H9 (cell line): ENCODE data around the gene THSD4. TPM values are rescaled to one million over a fixed set of nuclear protein-coding genes. Genes with fewer than 3 reads are reported as not detected.

ENCODE experiments used
- DNase-seq: peaks from one replicate; pipeline ENCODE4 v3.0.0-alpha.2; 2017
- H2AFZ ChIP-seq: one replicate; pipeline ENCODE4 v1.6.1; 2013; ENCODE audit warnings: mild to moderate bottlenecking, low read length, control low read depth, moderate library complexity
- H2AK5ac ChIP-seq: 2 replicates; pipeline ENCODE4 v1.6.1; 2013; ENCODE audit warnings: low read length, control low read depth, mixed read lengths; ENCODE audit not compliant: insufficient read length
- H2BK120ac ChIP-seq: one replicate; pipeline ENCODE4 v1.6.1; 2013; ENCODE audit warnings: low read depth, mild to moderate bottlenecking, low read length, control low read depth, inconsistent platforms; ENCODE audit not compliant: poor library complexity, severe bottlenecking
- H2BK12ac ChIP-seq: 2 replicates; pipeline ENCODE4 v1.6.1; 2013; ENCODE audit warnings: low read length, control low read depth, mixed read lengths, low read depth; ENCODE audit not compliant: insufficient read length
- H2BK15ac ChIP-seq: 2 replicates; pipeline ENCODE4 v1.6.1; 2013; ENCODE audit warnings: low read depth, low read length, control low read depth
- H2BK20ac ChIP-seq: one replicate; pipeline ENCODE4 v1.6.1; 2013; ENCODE audit warnings: low read depth, mild to moderate bottlenecking, low read length, control low read depth, inconsistent platforms; ENCODE audit not compliant: poor library complexity, severe bottlenecking
- H2BK5ac ChIP-seq: 2 replicates; pipeline ENCODE4 v1.6.1; 2013; ENCODE audit warnings: low read length, control low read depth, mixed read lengths; ENCODE audit not compliant: insufficient read length
- H3K14ac ChIP-seq: 2 replicates; pipeline ENCODE4 v1.6.1; 2013; ENCODE audit warnings: low read length, control low read depth; ENCODE audit not compliant: insufficient read depth
- H3K18ac ChIP-seq: 2 replicates; pipeline ENCODE4 v1.6.1; 2013; ENCODE audit warnings: low read depth, mild to moderate bottlenecking, mixed read lengths, low read length, control low read depth; ENCODE audit not compliant: insufficient read length
- H3K23ac ChIP-seq: 2 replicates; pipeline ENCODE4 v1.6.1; 2013; ENCODE audit warnings: low read length, control low read depth, mixed read lengths, low read depth; ENCODE audit not compliant: insufficient read length
- H3K23me2 ChIP-seq: 2 replicates; pipeline ENCODE4 v1.6.1; 2013; ENCODE audit warnings: low read depth, mild to moderate bottlenecking, mixed read lengths, low read length, control low read depth; ENCODE audit not compliant: insufficient read length, poor library complexity, severe bottlenecking
- H3K27ac ChIP-seq: 2 replicates; pipeline ENCODE4 v1.5.1; 2013; ENCODE audit warnings: low read length, control low read depth, mixed read lengths, low read depth; ENCODE audit not compliant: insufficient read length
- H3K27me3 ChIP-seq: 2 replicates; pipeline ENCODE4 v1.6.1; 2013; ENCODE audit warnings: low read length, control low read depth, inconsistent platforms; ENCODE audit not compliant: insufficient read depth
- H3K4ac ChIP-seq: 2 replicates; pipeline ENCODE4 v1.6.1; 2013; ENCODE audit warnings: low read depth, mild to moderate bottlenecking, control low read depth, inconsistent platforms, low read length, moderate library complexity
- H3K4me1 ChIP-seq: 2 replicates; pipeline ENCODE4 v1.6.1; 2013; ENCODE audit warnings: low read length, control low read depth, inconsistent platforms; ENCODE audit not compliant: insufficient read depth
- H3K4me2 ChIP-seq: 2 replicates; pipeline ENCODE4 v1.6.1; 2013; ENCODE audit warnings: low read length, control low read depth, mixed read lengths; ENCODE audit not compliant: insufficient read length, insufficient read depth
- H3K56ac ChIP-seq: 2 replicates; pipeline ENCODE4 v1.6.1; 2013; ENCODE audit warnings: low read depth, mild to moderate bottlenecking, mixed read lengths, low read length, control low read depth; ENCODE audit not compliant: insufficient read length
- H3K79me1 ChIP-seq: 2 replicates; pipeline ENCODE4 v1.6.1; 2013; ENCODE audit warnings: low read depth, mild to moderate bottlenecking, moderate library complexity, low read length, control low read depth, inconsistent platforms; ENCODE audit not compliant: insufficient read depth, poor library complexity, severe bottlenecking
- H3K79me2 ChIP-seq: 2 replicates; pipeline ENCODE4 v1.6.1; 2013; ENCODE audit warnings: low read length, control low read depth, inconsistent platforms; ENCODE audit not compliant: insufficient read depth
- H3K9ac ChIP-seq: 2 replicates; pipeline ENCODE4 v1.6.1; 2013; ENCODE audit warnings: low read length, control low read depth, mixed read lengths; ENCODE audit not compliant: insufficient read length; ENCODE audit errors: extremely low read depth
- H3K9me3 ChIP-seq: one replicate; pipeline ENCODE4 v1.6.1; 2013; ENCODE audit warnings: low read depth, low read length, inconsistent platforms; ENCODE audit not compliant: control insufficient read depth
- H3T11ph ChIP-seq: one replicate; pipeline ENCODE4 v1.6.1; 2013; ENCODE audit warnings: mild to moderate bottlenecking, low read length, control low read depth, inconsistent platforms
- H4K20me1 ChIP-seq: one replicate; pipeline ENCODE4 v1.6.1; 2013; ENCODE audit not compliant: control insufficient read depth, insufficient read length, insufficient read depth
- H4K5ac ChIP-seq: 2 replicates; pipeline ENCODE4 v1.6.1; 2013; ENCODE audit warnings: low read depth, mild to moderate bottlenecking, mixed read lengths, low read length, control low read depth; ENCODE audit not compliant: insufficient read length
- H4K8ac ChIP-seq: replicated peaks from 2 replicates; pipeline ENCODE4 v1.6.1; 2013; ENCODE audit warnings: low read length, control low read depth, mixed read lengths, low read depth; ENCODE audit not compliant: insufficient read length
- H4K91ac ChIP-seq: 2 replicates; pipeline ENCODE4 v1.6.1; 2013; ENCODE audit warnings: low read depth, mild to moderate bottlenecking, moderate library complexity, mixed read lengths, low read length, control low read depth; ENCODE audit not compliant: insufficient read length
- H3K27ac Mint-ChIP-seq, 3 experiments: 2 replicates in 2 of 3; 3 replicates in 1 of 3; pipeline ENCODE4 v1.8.0; 2020 to 2021; ENCODE audit warnings: mixed read lengths in 3 of 3, mild to moderate bottlenecking in 1 of 3, moderate library complexity in 1 of 3
- H3K27me3 Mint-ChIP-seq: 2 replicates; pipeline ENCODE4 v1.8.0; 2021; ENCODE audit warnings: low read depth, mild to moderate bottlenecking, moderate library complexity, mixed read lengths
- H3K36me3 Mint-ChIP-seq, 3 experiments: 2 replicates in 2 of 3; 3 replicates in 1 of 3; pipeline ENCODE4 v1.8.0; 2020 to 2021; ENCODE audit warnings: low read depth in 3 of 3, mixed read lengths in 3 of 3; ENCODE audit not compliant: insufficient read depth in 1 of 3
- H3K4me1 Mint-ChIP-seq, 2 experiments: 2 replicates each; pipeline ENCODE4 v1.8.0; 2020; ENCODE audit warnings: mixed read lengths in 2 of 2
- H3K4me3 Mint-ChIP-seq, 2 experiments: 2 replicates in 1 of 2; 3 replicates in 1 of 2; pipeline ENCODE4 v1.8.0; 2020 to 2021; ENCODE audit warnings: mild to moderate bottlenecking in 2 of 2, mixed read lengths in 2 of 2, moderate library complexity in 1 of 2
- H3K9me3 Mint-ChIP-seq, 2 experiments: 2 replicates in 1 of 2; 3 replicates in 1 of 2; pipeline ENCODE4 v1.8.0; 2020; ENCODE audit warnings: mild to moderate bottlenecking in 2 of 2, mixed read lengths in 2 of 2, moderate library complexity in 1 of 2
- WGBS: extraction: QIAGEN DNeasy Blood & Tissue Kit; methylation state at CpG from one replicate; pipeline ENCODE4 v1.1.7; 2013; ENCODE audit warnings: missing lambda C conversion rate, low lambda C conversion rate, mixed read lengths; ENCODE audit not compliant: insufficient read length; ENCODE audit errors: extremely low coverage; 5-methylcytosine and 5-hydroxymethylcytosine counted together
- total RNA-seq: library from RNA; stranded (reverse); gene quantifications from 2 replicates; pipeline ENCODE4 v1.2.1, GENCODE V29; 2021
- TF ChIP-seq, protein P1 (sequence below): fragments of 200-600 bp; sonication (generic); conservative IDR thresholded peaks from 3 replicates; pipeline ENCODE4 v1.8.0; 2021; ENCODE audit warnings: antibody characterized with exemption, mild to moderate bottlenecking

Gene THSD4
- total RNA-seq, 1 experiment from 2014 or later = 5.5 TPM

GRCh38 chr15:71352765-71353164 lies 237.5 kb downstream of the THSD4 start:
- H4K8ac ChIP-seq = no peak overlapping the region
- no peak overlapping the region for H4K91ac ChIP-seq
- no peaks in the 10 kb centered on the region for H3K79me1 ChIP-seq
- H3K4me1 ChIP-seq = peaks cover 9% of the 10 kb centered on the region; the same call in 1 of the 2 replicates
- H3K18ac ChIP-seq = no peak overlapping the region
- Mint-ChIP-seq H3K9me3 (no peaks in the 10 kb centered on the region; a peak in 1 of 5 replicates), H3K4me1 (peaks cover 30 to 32% of the 10 kb centered on the region in 2 experiments), H3K36me3 (no peaks in the 10 kb centered on the region; a peak in 1 of 7 replicates), H3K4me3 (no peak overlapping the region), H3K27me3 (no peaks in the 10 kb centered on the region), H3K27ac (no peak overlapping the region; a peak in 1 of 7 replicates)
- no peak overlapping the region for H3K23ac ChIP-seq
- no peaks in the 10 kb centered on the region for H4K20me1 ChIP-seq
- H3K4me2 ChIP-seq = no peak overlapping the region
- H2BK20ac ChIP-seq = no peak overlapping the region
- no peak overlapping the region for H2BK12ac ChIP-seq
- H3K79me2 ChIP-seq = no peaks in the 10 kb centered on the region
- no peak overlapping the region for H2AK5ac ChIP-seq
- DNase-seq = no peak
- H3K9me3 ChIP-seq = no peaks in the 10 kb centered on the region
- no peaks in the 10 kb centered on the region for H3K27me3 ChIP-seq
- H2BK15ac ChIP-seq = no peak overlapping the region
- no CpG with 5 or more reads among the region's 6 CpGs for WGBS
- no peak overlapping the region for H2AFZ ChIP-seq
- H3K9ac ChIP-seq = no peak overlapping the region
- H3K4ac ChIP-seq = no peak overlapping the region
- no peak overlapping the region for H3T11ph ChIP-seq
- H3K23me2 ChIP-seq = no peaks in the 10 kb centered on the region
- H2BK5ac ChIP-seq = no peak overlapping the region
- TF ChIP-seq, protein P1, sequence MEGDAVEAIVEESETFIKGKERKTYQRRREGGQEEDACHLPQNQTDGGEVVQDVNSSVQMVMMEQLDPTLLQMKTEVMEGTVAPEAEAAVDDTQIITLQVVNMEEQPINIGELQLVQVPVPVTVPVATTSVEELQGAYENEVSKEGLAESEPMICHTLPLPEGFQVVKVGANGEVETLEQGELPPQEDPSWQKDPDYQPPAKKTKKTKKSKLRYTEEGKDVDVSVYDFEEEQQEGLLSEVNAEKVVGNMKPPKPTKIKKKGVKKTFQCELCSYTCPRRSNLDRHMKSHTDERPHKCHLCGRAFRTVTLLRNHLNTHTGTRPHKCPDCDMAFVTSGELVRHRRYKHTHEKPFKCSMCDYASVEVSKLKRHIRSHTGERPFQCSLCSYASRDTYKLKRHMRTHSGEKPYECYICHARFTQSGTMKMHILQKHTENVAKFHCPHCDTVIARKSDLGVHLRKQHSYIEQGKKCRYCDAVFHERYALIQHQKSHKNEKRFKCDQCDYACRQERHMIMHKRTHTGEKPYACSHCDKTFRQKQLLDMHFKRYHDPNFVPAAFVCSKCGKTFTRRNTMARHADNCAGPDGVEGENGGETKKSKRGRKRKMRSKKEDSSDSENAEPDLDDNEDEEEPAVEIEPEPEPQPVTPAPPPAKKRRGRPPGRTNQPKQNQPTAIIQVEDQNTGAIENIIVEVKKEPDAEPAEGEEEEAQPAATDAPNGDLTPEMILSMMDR = no peak
- H3K27ac ChIP-seq = no peak overlapping the region
- H3K56ac ChIP-seq = no peak overlapping the region
- H2BK120ac ChIP-seq = no peak overlapping the region
- no peak overlapping the region for H4K5ac ChIP-seq
- H3K14ac ChIP-seq = no peak overlapping the region
